Karpas-422 (cell line): ENCODE data around the gene RNU6-1. TPM values are rescaled to one million over a fixed set of nuclear protein-coding genes. Genes with fewer than 3 reads are reported as not detected.
A peak's percentile ranks its signal among the peaks of the same experiment; 100 is the strongest.

Experiments
- DNase-seq: peaks from one replicate; pipeline ENCODE4 v3.0.0-alpha.2; 2015
- H2AFZ ChIP-seq: fragments of 200-600 bp; sonication (generic); 2 replicates; pipeline ENCODE4 v1.6.1; 2014; ENCODE audit warnings: antibody characterized with exemption, low read length, mixed read lengths
- H3K27ac ChIP-seq: fragments of 200-600 bp; sonication (generic); 2 replicates; pipeline ENCODE4 v1.5.1; 2014; ENCODE audit warnings: mild to moderate bottlenecking, low read length, moderate library complexity
- H3K27me3 ChIP-seq: fragments of 200-600 bp; sonication (generic); 2 replicates; pipeline ENCODE4 v1.6.1; 2014; ENCODE audit warnings: low read length, mixed read lengths
- H3K36me3 ChIP-seq: fragments of 200-600 bp; sonication (generic); 2 replicates; pipeline ENCODE4 v1.6.1; 2014; ENCODE audit warnings: low read length, mixed read lengths; ENCODE audit not compliant: insufficient read depth
- H3K4me1 ChIP-seq: fragments of 200-600 bp; sonication (generic); 2 replicates; pipeline ENCODE4 v1.6.1; 2014; ENCODE audit warnings: mild to moderate bottlenecking, low read length, mixed read lengths
- H3K4me2 ChIP-seq: fragments of 200-600 bp; sonication (generic); 2 replicates; pipeline ENCODE4 v1.6.1; 2014; ENCODE audit warnings: low read length, low read depth, mild to moderate bottlenecking; ENCODE audit not compliant: poor library complexity, severe bottlenecking
- H3K4me3 ChIP-seq: fragments of 200-600 bp; sonication (generic); 2 replicates; pipeline ENCODE4 v1.5.1; 2014; ENCODE audit warnings: mild to moderate bottlenecking, antibody characterized with exemption, low read length, mixed read lengths
- H3K79me2 ChIP-seq: fragments of 200-600 bp; sonication (generic); 2 replicates; pipeline ENCODE4 v1.6.1; 2014; ENCODE audit warnings: mild to moderate bottlenecking, low read length, mixed read lengths
- H3K9ac ChIP-seq: fragments of 200-600 bp; sonication (generic); 2 replicates; pipeline ENCODE4 v1.6.0; 2014; ENCODE audit warnings: low read length
- H3K9me2 ChIP-seq: fragments of 200-600 bp; sonication (generic), shearing (Covaris generic); replicated peaks from 2 replicates; pipeline ENCODE4 v1.6.0; 2014; ENCODE audit warnings: mild to moderate bottlenecking, low read length, moderate library complexity; ENCODE audit not compliant: insufficient read depth
- H3K9me3 ChIP-seq: fragments of 300-700, 200-600 bp; sonication (generic); 2 replicates; pipeline ENCODE4 v1.6.1; 2014; ENCODE audit warnings: low read length, mixed read lengths
- H4K20me1 ChIP-seq: fragments of 200-600 bp; sonication (generic); 2 replicates; pipeline ENCODE4 v1.6.1; 2014; ENCODE audit warnings: mild to moderate bottlenecking, antibody characterized with exemption, low read length, low read depth; ENCODE audit not compliant: insufficient read depth
- total RNA-seq: library from RNA; depleted of rRNA; stranded (reverse); fragments of >200 nt; shearing (Covaris generic); gene quantifications from 2 replicates; pipeline ENCODE4 v1.2.3, GENCODE V29; 2014; ENCODE audit warnings: low replicate concordance

Gene RNU6-1
- total RNA-seq, 1 experiment from 2014 or later: not detected

DNA sequence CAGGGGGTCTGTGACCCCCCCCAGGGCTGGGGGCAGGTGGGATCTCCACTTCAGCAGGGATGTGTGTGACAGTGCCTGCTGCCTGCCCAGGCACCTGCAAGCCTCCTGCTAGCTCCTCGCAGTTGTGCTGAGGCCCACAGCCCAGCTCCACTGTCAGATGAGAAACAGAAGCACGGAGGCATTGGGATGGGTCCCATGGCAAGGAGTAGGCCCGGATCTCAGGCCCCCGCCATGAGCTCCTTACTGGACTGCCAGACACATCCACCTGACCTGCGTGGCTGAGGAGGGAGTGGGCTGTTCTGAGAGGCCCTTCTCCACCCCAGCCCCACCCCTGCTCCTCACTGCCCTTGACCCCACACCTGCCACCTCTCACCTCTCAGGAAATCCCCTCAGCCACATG, 32.7 kb downstream of the RNU6-1 start:
- no peak overlapping the region for H2AFZ ChIP-seq
- peaks cover 14% of the 10 kb centered on the region for H3K4me1 ChIP-seq
- H3K36me3 ChIP-seq: no peaks in the 10 kb centered on the region
- H3K27ac ChIP-seq: no peak overlapping the region
- no peaks in the 10 kb centered on the region for H3K27me3 ChIP-seq
- no peaks in the 10 kb centered on the region for H4K20me1 ChIP-seq
- H3K4me2 ChIP-seq: no peak overlapping the region
- H3K79me2 ChIP-seq: no peaks in the 10 kb centered on the region
- no peaks in the 10 kb centered on the region for H3K9me2 ChIP-seq
- DNase-seq: no peak
- no peak overlapping the region for H3K9ac ChIP-seq
- H3K9me3 ChIP-seq: no peaks in the 10 kb centered on the region
- H3K4me3 ChIP-seq: no peak overlapping the region

DNA sequence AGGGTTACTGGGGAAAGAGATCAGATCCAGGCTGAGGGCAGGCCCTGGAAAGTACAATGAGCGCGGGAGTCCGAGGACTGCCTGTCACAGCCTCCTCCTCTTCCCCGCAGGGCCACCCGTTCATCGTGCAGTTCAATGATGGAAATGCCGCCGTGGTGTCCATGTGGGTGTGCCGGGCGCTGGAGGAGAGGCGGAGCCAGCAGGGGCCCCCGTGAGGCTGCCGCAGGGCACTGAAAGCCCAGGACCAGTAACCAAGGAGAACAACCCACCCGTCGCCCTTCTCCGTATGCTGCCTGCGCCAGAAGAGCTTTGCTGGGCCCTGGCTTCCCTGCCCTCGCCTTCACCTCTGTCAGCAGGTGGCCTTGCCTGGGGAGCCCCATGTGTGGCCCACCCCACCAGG, 33.3 kb downstream of the RNU6-1 start:
- peaks cover 17% of the 10 kb centered on the region for H3K4me1 ChIP-seq

GRCh38 chr15:67805666-67806516, 34.0 kb downstream of the RNU6-1 start:
- Histone ChIP-seq H3K4me2 (no peak overlapping the region), H3K27ac (no peak overlapping the region), H3K9me2 (no peaks in the 10 kb centered on the region), H3K9ac (no peak overlapping the region), H3K4me1 (peaks cover 17% of the 10 kb centered on the region), H3K9me3 (no peaks in the 10 kb centered on the region), H3K27me3 (no peaks in the 10 kb centered on the region), H3K36me3 (no peaks in the 10 kb centered on the region), H4K20me1 (no peaks in the 10 kb centered on the region), H2AFZ (no peak overlapping the region), H3K79me2 (no peaks in the 10 kb centered on the region), H3K4me3 (no peak overlapping the region)
- no peak for DNase-seq

More for the DNA sequence above, 33.3 kb downstream of the RNU6-1 start:
- Histone ChIP-seq H3K27me3 (no peaks in the 10 kb centered on the region), H2AFZ (no peak overlapping the region), H3K9ac (no peak overlapping the region), H3K4me3 (no peak overlapping the region), H3K9me2 (no peaks in the 10 kb centered on the region), H3K27ac (no peak overlapping the region), H3K9me3 (no peaks in the 10 kb centered on the region), H3K36me3 (no peaks in the 10 kb centered on the region), H3K79me2 (no peaks in the 10 kb centered on the region), H4K20me1 (no peaks in the 10 kb centered on the region), H3K4me2 (no peak overlapping the region)
- no peak for DNase-seq

- H3K79me2 ChIP-seq: no peaks in the 10 kb centered on the region
These were observed 34.7 kb downstream of the RNU6-1 start for GRCh38 chr15:67805008-67805665.

GRCh38 chr15:67803996-67804843, 35.6 kb downstream of the RNU6-1 start:
- Histone ChIP-seq H3K9me2 (no peaks in the 10 kb centered on the region), H3K79me2 (no peaks in the 10 kb centered on the region), H3K9ac (no peak overlapping the region), H3K9me3 (no peaks in the 10 kb centered on the region), H3K4me3 (no peak overlapping the region), H3K27ac (no peak overlapping the region), H3K4me2 (no peak overlapping the region), H3K4me1 (peaks cover 17% of the 10 kb centered on the region), H3K27me3 (no peaks in the 10 kb centered on the region), H3K36me3 (no peaks in the 10 kb centered on the region), H4K20me1 (no peaks in the 10 kb centered on the region), H2AFZ (no peak overlapping the region)
- DNase-seq: no peak

More at GRCh38 chr15:67805008-67805665, 34.7 kb downstream of the RNU6-1 start:
- Histone ChIP-seq H3K27me3 (no peaks in the 10 kb centered on the region), H3K9ac (no peak overlapping the region), H3K27ac (no peak overlapping the region), H3K36me3 (no peaks in the 10 kb centered on the region), H4K20me1 (no peaks in the 10 kb centered on the region), H3K9me2 (no peaks in the 10 kb centered on the region), H3K4me3 (no peak overlapping the region), H3K9me3 (no peaks in the 10 kb centered on the region), H3K4me1 (peaks cover 17% of the 10 kb centered on the region), H2AFZ (no peak overlapping the region), H3K4me2 (no peak overlapping the region)
- DNase-seq: no peak

DNA sequence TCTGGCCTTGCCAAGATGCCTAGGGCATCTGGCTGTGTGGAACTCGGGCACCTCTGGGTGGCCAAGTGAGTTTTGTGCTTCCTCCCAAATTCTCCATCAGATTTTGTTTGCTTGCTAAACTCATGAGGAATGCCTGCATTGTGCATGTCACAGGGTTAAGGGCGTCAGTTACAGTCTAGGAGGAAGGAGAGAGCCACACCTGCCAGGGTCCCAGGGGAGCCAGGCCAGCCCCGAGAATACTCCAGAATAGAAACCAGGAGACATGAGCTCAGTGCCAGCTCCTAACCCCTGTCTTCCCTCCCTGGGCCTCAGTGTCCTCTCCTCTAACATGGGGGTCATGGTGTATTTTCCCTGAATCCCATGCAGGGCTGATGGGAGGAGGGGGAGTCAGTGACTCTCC, 36.5 kb downstream of the RNU6-1 start:
- Histone ChIP-seq H2AFZ (no peak overlapping the region), H3K4me3 (no peak overlapping the region), H3K36me3 (no peaks in the 10 kb centered on the region), H3K4me2 (no peak overlapping the region), H3K9me3 (no peaks in the 10 kb centered on the region), H4K20me1 (no peaks in the 10 kb centered on the region), H3K27ac (no peak overlapping the region), H3K79me2 (no peaks in the 10 kb centered on the region), H3K27me3 (no peaks in the 10 kb centered on the region), H3K9me2 (no peaks in the 10 kb centered on the region), H3K9ac (no peak overlapping the region), H3K4me1 (peaks cover 17% of the 10 kb centered on the region)
- peak; percentile 46 for DNase-seq

GRCh38 chr15:67801926-67802914, 37.6 kb downstream of the RNU6-1 start:
- no peaks in the 10 kb centered on the region for H4K20me1 ChIP-seq
- H3K9me2 ChIP-seq: no peaks in the 10 kb centered on the region
- no peaks in the 10 kb centered on the region for H3K9me3 ChIP-seq
- no peaks in the 10 kb centered on the region for H3K27me3 ChIP-seq
- H3K79me2 ChIP-seq: no peaks in the 10 kb centered on the region
- no peaks in the 10 kb centered on the region for H3K36me3 ChIP-seq
- H3K4me1 ChIP-seq: peaks cover 17% of the 10 kb centered on the region
- no peak overlapping the region for H2AFZ ChIP-seq
- H3K4me2 ChIP-seq: no peak overlapping the region
- H3K4me3 ChIP-seq: no peak overlapping the region
- no peak overlapping the region for H3K9ac ChIP-seq
- no peak overlapping the region for H3K27ac ChIP-seq
- no peak for DNase-seq
